ENCODE results near the gene RSRC1.

GRCh38 chr3:158395421-158395820 is 285.5 kb downstream of the RSRC1 start:
- TF ChIP-seq ZNF274 (CRISPR knock-in tag; IDR thresholded peaks at IDR 0.05) (no peak), TFDP1 (CRISPR knock-in tag; IDR thresholded peaks at IDR 0.05; ENCODE audit: borderline replicate concordance) (no peak), MEF2D (CRISPR knock-in tag; IDR thresholded peaks at IDR 0.05) (no peak), POLR2A (IDR thresholded peaks at IDR 0.05; ENCODE audit: insufficient read depth in 1 of 2, low read depth in 2 of 2, low read length in 2 of 2) (no peak), SSRP1 (CRISPR knock-in tag; IDR thresholded peaks at IDR 0.05) (no peak), MAZ (IDR thresholded peaks at IDR 0.05; ENCODE audit: borderline replicate concordance, low read depth, low read length) (no peak), MAZ (CRISPR knock-in tag; IDR thresholded peaks at IDR 0.05; ENCODE audit: low read depth) (no peak), SNAPC2 (CRISPR knock-in tag; IDR thresholded peaks at IDR 0.05) (no peak), RAD21 (CRISPR knock-in tag; IDR thresholded peaks at IDR 0.05) (no peak), NR2F6 (IDR thresholded peaks at IDR 0.05) (no peak), NR2F6 (CRISPR knock-in tag; IDR thresholded peaks at IDR 0.05) (no peak), CTCF (CRISPR knock-in tag; IDR thresholded peaks at IDR 0.05) (no peak)
- TF ChIP-seq, protein P1, sequence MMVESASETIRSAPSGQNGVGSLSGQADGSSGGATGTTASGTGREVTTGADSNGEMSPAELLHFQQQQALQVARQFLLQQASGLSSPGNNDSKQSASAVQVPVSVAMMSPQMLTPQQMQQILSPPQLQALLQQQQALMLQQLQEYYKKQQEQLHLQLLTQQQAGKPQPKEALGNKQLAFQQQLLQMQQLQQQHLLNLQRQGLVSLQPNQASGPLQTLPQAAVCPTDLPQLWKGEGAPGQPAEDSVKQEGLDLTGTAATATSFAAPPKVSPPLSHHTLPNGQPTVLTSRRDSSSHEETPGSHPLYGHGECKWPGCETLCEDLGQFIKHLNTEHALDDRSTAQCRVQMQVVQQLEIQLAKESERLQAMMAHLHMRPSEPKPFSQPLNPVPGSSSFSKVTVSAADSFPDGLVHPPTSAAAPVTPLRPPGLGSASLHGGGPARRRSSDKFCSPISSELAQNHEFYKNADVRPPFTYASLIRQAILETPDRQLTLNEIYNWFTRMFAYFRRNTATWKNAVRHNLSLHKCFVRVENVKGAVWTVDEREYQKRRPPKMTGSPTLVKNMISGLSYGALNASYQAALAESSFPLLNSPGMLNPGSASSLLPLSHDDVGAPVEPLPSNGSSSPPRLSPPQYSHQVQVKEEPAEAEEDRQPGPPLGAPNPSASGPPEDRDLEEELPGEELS (CRISPR knock-in tag; IDR thresholded peaks at IDR 0.05), result no peak
- TF ChIP-seq, protein P2, sequence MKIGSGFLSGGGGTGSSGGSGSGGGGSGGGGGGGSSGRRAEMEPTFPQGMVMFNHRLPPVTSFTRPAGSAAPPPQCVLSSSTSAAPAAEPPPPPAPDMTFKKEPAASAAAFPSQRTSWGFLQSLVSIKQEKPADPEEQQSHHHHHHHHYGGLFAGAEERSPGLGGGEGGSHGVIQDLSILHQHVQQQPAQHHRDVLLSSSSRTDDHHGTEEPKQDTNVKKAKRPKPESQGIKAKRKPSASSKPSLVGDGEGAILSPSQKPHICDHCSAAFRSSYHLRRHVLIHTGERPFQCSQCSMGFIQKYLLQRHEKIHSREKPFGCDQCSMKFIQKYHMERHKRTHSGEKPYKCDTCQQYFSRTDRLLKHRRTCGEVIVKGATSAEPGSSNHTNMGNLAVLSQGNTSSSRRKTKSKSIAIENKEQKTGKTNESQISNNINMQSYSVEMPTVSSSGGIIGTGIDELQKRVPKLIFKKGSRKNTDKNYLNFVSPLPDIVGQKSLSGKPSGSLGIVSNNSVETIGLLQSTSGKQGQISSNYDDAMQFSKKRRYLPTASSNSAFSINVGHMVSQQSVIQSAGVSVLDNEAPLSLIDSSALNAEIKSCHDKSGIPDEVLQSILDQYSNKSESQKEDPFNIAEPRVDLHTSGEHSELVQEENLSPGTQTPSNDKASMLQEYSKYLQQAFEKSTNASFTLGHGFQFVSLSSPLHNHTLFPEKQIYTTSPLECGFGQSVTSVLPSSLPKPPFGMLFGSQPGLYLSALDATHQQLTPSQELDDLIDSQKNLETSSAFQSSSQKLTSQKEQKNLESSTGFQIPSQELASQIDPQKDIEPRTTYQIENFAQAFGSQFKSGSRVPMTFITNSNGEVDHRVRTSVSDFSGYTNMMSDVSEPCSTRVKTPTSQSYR (CRISPR knock-in tag; IDR thresholded peaks at IDR 0.05; ENCODE audit: borderline replicate concordance), result no peak
- TF ChIP-seq, protein P3, sequence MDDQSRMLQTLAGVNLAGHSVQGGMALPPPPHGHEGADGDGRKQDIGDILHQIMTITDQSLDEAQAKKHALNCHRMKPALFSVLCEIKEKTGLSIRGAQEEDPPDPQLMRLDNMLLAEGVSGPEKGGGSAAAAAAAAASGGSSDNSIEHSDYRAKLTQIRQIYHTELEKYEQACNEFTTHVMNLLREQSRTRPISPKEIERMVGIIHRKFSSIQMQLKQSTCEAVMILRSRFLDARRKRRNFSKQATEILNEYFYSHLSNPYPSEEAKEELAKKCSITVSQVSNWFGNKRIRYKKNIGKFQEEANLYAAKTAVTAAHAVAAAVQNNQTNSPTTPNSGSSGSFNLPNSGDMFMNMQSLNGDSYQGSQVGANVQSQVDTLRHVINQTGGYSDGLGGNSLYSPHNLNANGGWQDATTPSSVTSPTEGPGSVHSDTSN (CRISPR knock-in tag; IDR thresholded peaks at IDR 0.05; ENCODE audit: borderline replicate concordance), result no peak

Measured in HepG2 (cell line).